ENCODE measurements around the gene RAX. TPM values are rescaled to one million over a fixed set of nuclear protein-coding genes. Genes with fewer than 3 reads are reported as not detected.

The RAX gene
- total and polyA plus RNA-seq, 2 experiments from 2014 or later: 0.06 to 0.21 TPM

- DNase-seq (ENCODE audit: low read depth in 1 of 2, low spot score in 1 of 2): peak in 1 of 2 donors; percentile 28
- peaks cover 100% of the 10 kb centered on the region for H3K27me3 ChIP-seq
- H3K4me3 ChIP-seq: peak overlapping the region; percentile 14
- no peaks in the 10 kb centered on the region for H3K36me3 ChIP-seq
- H3K27ac ChIP-seq: no peak overlapping the region
- H3K9me3 ChIP-seq (ENCODE audit: low read depth): no peaks in the 10 kb centered on the region
- peaks cover 5% of the 10 kb centered on the region for H3K4me1 ChIP-seq (ENCODE audit: low read depth)
- no peak for TF ChIP-seq CTCF (IDR thresholded peaks at IDR 0.05; ENCODE audit: low read depth, low read length)
Measured at GRCh38 chr18:59220784-59221765, 52.2 kb downstream of the RAX start.

GRCh38 chr18:59220164-59220783 is 53.0 kb downstream of the RAX start:
- H3K9me3 ChIP-seq (ENCODE audit: low read depth): no peaks in the 10 kb centered on the region
- H3K27ac ChIP-seq: no peak overlapping the region
- peak overlapping the region; percentile 19 for H3K4me3 ChIP-seq
- TF ChIP-seq CTCF (IDR thresholded peaks at IDR 0.05; ENCODE audit: low read depth, low read length): no peak
- peaks cover 99% of the 10 kb centered on the region for H3K27me3 ChIP-seq
- peak in 1 of 2 donors; percentile 41 for DNase-seq (ENCODE audit: low read depth in 1 of 2, low spot score in 1 of 2)
- H3K36me3 ChIP-seq: no peaks in the 10 kb centered on the region
- peaks cover 5% of the 10 kb centered on the region for H3K4me1 ChIP-seq (ENCODE audit: low read depth)

GRCh38 chr18:59219672-59220163 is 53.5 kb downstream of the RAX start, which contains the start of gene GRP:
Gene GRP, plus strand, starts transcription at chr18:59220158. Its CDS starts 108 bp downstream, at chr18:59220266.
- DNase-seq (ENCODE audit: low read depth in 1 of 2, low spot score in 1 of 2): peak in 1 of 2 donors; percentile 23
- peaks cover 96% of the 10 kb centered on the region for H3K27me3 ChIP-seq

GRCh38 chr18:59218018-59218417 is 55.2 kb downstream of the RAX start:
- TF ChIP-seq CTCF (IDR thresholded peaks at IDR 0.05; ENCODE audit: low read depth, low read length): no peak
- Histone ChIP-seq H3K9me3 (ENCODE audit: low read depth) (no peaks in the 10 kb centered on the region), H3K36me3 (no peaks in the 10 kb centered on the region), H3K4me1 (ENCODE audit: low read depth) (peaks cover 5% of the 10 kb centered on the region), H3K27ac (no peak overlapping the region), H3K4me3 (no peak overlapping the region), H3K27me3 (peaks cover 87% of the 10 kb centered on the region)
- DNase-seq (ENCODE audit: low read depth in 1 of 2, low spot score in 1 of 2): no peak

More at GRCh38 chr18:59219672-59220163, 53.5 kb downstream of the RAX start, which contains the start of gene GRP:
- peaks cover 5% of the 10 kb centered on the region for H3K4me1 ChIP-seq (ENCODE audit: low read depth)
- no peaks in the 10 kb centered on the region for H3K36me3 ChIP-seq
- no peak within 1 kb of the TSS for H3K27ac ChIP-seq
- H3K4me3 ChIP-seq: peak within 1 kb of the TSS; percentile 19
- TF ChIP-seq CTCF (IDR thresholded peaks at IDR 0.05; ENCODE audit: low read depth, low read length): no peak
- no peaks in the 10 kb centered on the region for H3K9me3 ChIP-seq (ENCODE audit: low read depth)

Other genes with a start within 250 kb of the RAX start
- 11.6 and 75.6 TPM in 2 replicates for gene SEC11C, start 133.6 kb downstream of the RAX start, total RNA-seq
- 26.6 and 122 TPM in 2 replicates for gene SEC11C, start 133.6 kb downstream of the RAX start, polyA plus RNA-seq
- gene GRP, start 53.3 kb downstream of the RAX start, total RNA-seq: 0.42 and 1.2 TPM in 2 replicates
- not detected in 2 replicates for gene GRP, start 53.3 kb downstream of the RAX start, polyA plus RNA-seq
- not detected in 2 replicates for gene CPLX4, start 45.2 kb upstream of the RAX start, total RNA-seq
- not detected in 2 replicates for gene CPLX4, start 45.2 kb upstream of the RAX start, polyA plus RNA-seq
- 65.5 and 68.1 TPM in 2 replicates for gene LMAN1, start 85.8 kb upstream of the RAX start, total RNA-seq
- gene LMAN1, start 85.8 kb upstream of the RAX start, polyA plus RNA-seq: 51.3 and 56.4 TPM in 2 replicates

Data from cardiac muscle cell (in vitro differentiated cells and primary cell).